IPS-20b (cell line): Measurements from ENCODE around the gene GIGYF1.

Experiments used
- H3K27ac ChIP-seq: one replicate; pipeline ENCODE4 v1.5.1; 2013; ENCODE audit warnings: low read length
- H3K27me3 ChIP-seq: 2 replicates; pipeline ENCODE4 v1.6.1; 2013; ENCODE audit warnings: mild to moderate bottlenecking, low read length, inconsistent platforms; ENCODE audit not compliant: insufficient read depth
- H3K36me3 ChIP-seq: 2 replicates; pipeline ENCODE4 v1.6.1; 2013; ENCODE audit warnings: low read depth, mild to moderate bottlenecking, inconsistent platforms, low read length, moderate library complexity; ENCODE audit not compliant: insufficient read depth
- H3K4me1 ChIP-seq: 2 replicates; pipeline ENCODE4 v1.6.1; 2013; ENCODE audit warnings: mild to moderate bottlenecking, control low read depth, inconsistent platforms, low read length, moderate library complexity; ENCODE audit not compliant: insufficient read depth
- H3K4me3 ChIP-seq: 2 replicates; pipeline ENCODE4 v1.5.1; 2013; ENCODE audit warnings: mild to moderate bottlenecking, low read length, inconsistent platforms
- H3K9ac ChIP-seq: 2 replicates; pipeline ENCODE4 v1.6.1; 2013; ENCODE audit warnings: low read depth, mild to moderate bottlenecking, inconsistent platforms, low read length, moderate library complexity
- H3K9me3 ChIP-seq: 2 replicates; pipeline ENCODE4 v1.6.1; 2013; ENCODE audit warnings: mild to moderate bottlenecking, low read depth, low read length, inconsistent platforms; ENCODE audit not compliant: insufficient read depth

GIGYF1 gene

GRCh38 chr7:100654908-100655831 lies 38.9 kb downstream of the GIGYF1 start:
- Histone ChIP-seq H3K4me3 (no peak overlapping the region; the same call in 1 of the 2 replicates), H3K36me3 (no peaks in the 10 kb centered on the region), H3K9ac (no peak overlapping the region), H3K27ac (no peak overlapping the region), H3K4me1 (no peaks in the 10 kb centered on the region), H3K9me3 (no peaks in the 10 kb centered on the region), H3K27me3 (peaks cover 43% of the 10 kb centered on the region)

GRCh38 chr7:100649826-100650565 lies 44.1 kb downstream of the GIGYF1 start:
- H3K9me3 ChIP-seq = no peaks in the 10 kb centered on the region
- H3K9ac ChIP-seq = no peak overlapping the region
- no peaks in the 10 kb centered on the region for H3K36me3 ChIP-seq
- H3K27me3 ChIP-seq = peaks cover 13% of the 10 kb centered on the region
- no peak overlapping the region for H3K27ac ChIP-seq
- H3K4me1 ChIP-seq = peaks cover 2% of the 10 kb centered on the region; the same call in 1 of the 2 replicates
- H3K4me3 ChIP-seq = no peak overlapping the region

GRCh38 chr7:100642534-100642907 lies 51.5 kb downstream of the GIGYF1 start:
- H3K9ac ChIP-seq = no peak overlapping the region
- no peak overlapping the region for H3K27ac ChIP-seq
- H3K9me3 ChIP-seq = no peaks in the 10 kb centered on the region
- H3K4me1 ChIP-seq = peaks cover under 1% of the 10 kb centered on the region; the same call in 1 of the 2 replicates
- no peak overlapping the region for H3K4me3 ChIP-seq
- H3K36me3 ChIP-seq = no peaks in the 10 kb centered on the region
- no peaks in the 10 kb centered on the region; the same call in 1 of the 2 replicates for H3K27me3 ChIP-seq

- Histone ChIP-seq H3K4me1 (no peaks in the 10 kb centered on the region; the same call in 1 of the 2 replicates), H3K9me3 (no peaks in the 10 kb centered on the region), H3K27me3 (no peaks in the 10 kb centered on the region), H3K4me3 (no peak overlapping the region), H3K27ac (no peak overlapping the region), H3K9ac (no peak overlapping the region), H3K36me3 (no peaks in the 10 kb centered on the region)
Observed at GRCh38 chr7:100641860-100642533, 52.1 kb downstream of the GIGYF1 start.

GRCh38 chr7:100641463-100641859 lies 52.6 kb downstream of the GIGYF1 start, which contains the start of gene TFR2:
TFR2 (minus strand) TSS chr7:100641552; CDS start chr7:100641509, 43 bp downstream.
- no peaks in the 10 kb centered on the region for H3K9me3 ChIP-seq
- no peak within 1 kb of the TSS for H3K4me3 ChIP-seq
- no peaks in the 10 kb centered on the region for H3K36me3 ChIP-seq
- H3K27ac ChIP-seq = no peak within 1 kb of the TSS
- H3K4me1 ChIP-seq = no peaks in the 10 kb centered on the region
- H3K27me3 ChIP-seq = no peaks in the 10 kb centered on the region
- no peak within 1 kb of the TSS for H3K9ac ChIP-seq

- Histone ChIP-seq H3K27me3 (no peaks in the 10 kb centered on the region), H3K4me1 (no peaks in the 10 kb centered on the region), H3K9me3 (no peaks in the 10 kb centered on the region), H3K9ac (no peak overlapping the region), H3K36me3 (no peaks in the 10 kb centered on the region), H3K27ac (no peak overlapping the region), H3K4me3 (no peak overlapping the region)
Observed at GRCh38 chr7:100640517-100641440, 53.3 kb downstream of the GIGYF1 start.

GRCh38 chr7:100639995-100640516 lies 54.0 kb downstream of the GIGYF1 start:
- Histone ChIP-seq H3K27ac (no peak overlapping the region), H3K4me3 (no peak overlapping the region), H3K9me3 (no peaks in the 10 kb centered on the region), H3K9ac (no peak overlapping the region), H3K4me1 (no peaks in the 10 kb centered on the region), H3K36me3 (no peaks in the 10 kb centered on the region), H3K27me3 (no peaks in the 10 kb centered on the region)

GRCh38 chr7:100632951-100633717 lies 60.9 kb downstream of the GIGYF1 start:
- Histone ChIP-seq H3K36me3 (no peaks in the 10 kb centered on the region), H3K9me3 (no peaks in the 10 kb centered on the region), H3K27me3 (peaks cover 28% of the 10 kb centered on the region), H3K4me1 (no peaks in the 10 kb centered on the region), H3K9ac (peak overlapping the region; percentile 73; the same call in 1 of the 2 replicates), H3K27ac (no peak overlapping the region), H3K4me3 (peak overlapping the region; percentile 68)

GRCh38 chr7:100630066-100630465 lies 64.0 kb downstream of the GIGYF1 start:
- Histone ChIP-seq H3K9me3 (no peaks in the 10 kb centered on the region), H3K27ac (no peak overlapping the region), H3K9ac (no peak overlapping the region), H3K4me1 (peaks cover 4% of the 10 kb centered on the region; the same call in 1 of the 2 replicates), H3K27me3 (peaks cover 42% of the 10 kb centered on the region), H3K36me3 (no peaks in the 10 kb centered on the region), H3K4me3 (no peak overlapping the region)
